ENCODE results near the gene FN1. TPM values are rescaled to one million over a fixed set of nuclear protein-coding genes. Genes with fewer than 3 reads are reported as not detected.
A peak's percentile ranks its signal among the peaks of the same experiment; 100 is the strongest.

Gene FN1
- total and polyA plus RNA-seq, 2 donors (not counting 3 experiments of a cell fraction or from before 2014, with no cell fraction given), result 3,221 to 3,740 TPM

- TF ChIP-seq JUN (IDR thresholded peaks at IDR 0.05; ENCODE audit: borderline replicate concordance, insufficient read depth, insufficient read length, low read depth) (no peak), POLR2A (IDR thresholded peaks at IDR 0.05; ENCODE audit: low read depth, low read length) (no peak), CTCF (IDR thresholded peaks at IDR 0.05; ENCODE audit: extremely low read depth in 1 of 2, insufficient read depth in 1 of 2, low read depth in 1 of 2, low read length in 2 of 2) (no peak), POLR2AphosphoS5 (IDR thresholded peaks at IDR 0.05; ENCODE audit: insufficient read depth, low read depth, low read length) (no peak), MYC (IDR thresholded peaks at IDR 0.05; ENCODE audit: low read depth, low read length) (no peak), GATA2 (IDR thresholded peaks at IDR 0.05; ENCODE audit: insufficient read depth, insufficient read length, low read depth, low read length) (no peak), EZH2 (IDR thresholded peaks at IDR 0.05; ENCODE audit: borderline replicate concordance, low read depth, low read length, severe bottlenecking) (no peak), MAX (IDR thresholded peaks at IDR 0.05; ENCODE audit: insufficient read depth, insufficient read length) (no peak), FOS (IDR thresholded peaks at IDR 0.05; ENCODE audit: borderline replicate concordance, insufficient read depth, low read length) (no peak)
- Histone ChIP-seq H3K4me2 (ENCODE audit: insufficient read depth, low read length) (no peak overlapping the region), H3K9me3 (replicated peaks; ENCODE audit: control insufficient read depth, insufficient read depth, low read length) (no peaks in the 10 kb centered on the region), H3K9me1 (replicated peaks; ENCODE audit: control insufficient read depth, extremely low read depth, insufficient read depth, low read length) (no peaks in the 10 kb centered on the region), H4K20me1 (replicated peaks; ENCODE audit: control insufficient read depth, extremely low read depth, insufficient read depth, low read length) (no peaks in the 10 kb centered on the region), H3K27me3 (ENCODE audit: control insufficient read depth in 2 of 2, insufficient read depth in 2 of 2, low read length in 2 of 2) (no peaks in the 10 kb centered on the region), H3K27ac (ENCODE audit: insufficient read depth, low read depth, low read length) (no peak overlapping the region), H3K9ac (replicated peaks; ENCODE audit: extremely low read depth, insufficient read depth, low read length) (no peak overlapping the region), H3K4me1 (ENCODE audit: control insufficient read depth, extremely low read depth, insufficient read depth, low read length) (peaks cover 14% of the 10 kb centered on the region), H2AFZ (ENCODE audit: low read depth, low read length) (peak overlapping the region; percentile 64), H3K4me3 (replicated peaks in 1 of 3; ENCODE audit: insufficient read depth in 1 of 3, low read depth in 1 of 3, low read length in 3 of 3) (no peak overlapping the region), H3K36me3 (ENCODE audit: control insufficient read depth in 2 of 2, extremely low read depth in 1 of 2, insufficient read depth in 2 of 2, low read length in 2 of 2) (no peaks in the 10 kb centered on the region), H3K79me2 (ENCODE audit: control insufficient read depth, insufficient read depth, low read length) (no peaks in the 10 kb centered on the region)
- FAIRE-seq, result no peak
- no TSS peak for BruUV-seq (replicated peaks)
- POLR2A ChIA-PET, result no interaction called here
- intact Hi-C loops (cut with micrococcal nuclease) (no loop called here), dilution Hi-C loops (cut with MboI; ENCODE audit: extremely low pct_ligation_motif_present, low sequenced_read_pairs) (no loop called here)
- CTCF ChIA-PET, result interaction anchor here (2.5 kb wide), 1 partner anchor 12 kb away, joined by 9 read pairs; no protein-coding TSS in a partner anchor
- DNase-seq (ENCODE audit: low read depth, low spot score), result no peak
These were observed 6.5 kb upstream of the FN1 start for GRCh38 chr2:215442401-215442787.

Data from endothelial cell of umbilical vein (primary cell).